Prostate gland (tissue), 2 donors: Measurements from ENCODE around the gene MIER2.

Experiments
- POLR2A ChIP-seq: fragments of 450-650 bp; IDR thresholded peaks from one replicate; pipeline ENCODE4 v1.6.1; 2016; ENCODE audit warnings: antibody characterized with exemption, mild to moderate bottlenecking
- TF ChIP-seq, protein P1 (sequence below), 4 experiments: fragments of 200-600 bp in 2 of 4; fragments of 450-650 bp in 2 of 4; sonication (generic) in 2 of 4; IDR thresholded peaks; 1 replicate in 3 of 4; 2 replicates in 1 of 4; pipeline ENCODE4 v1.5.1; 2016 to 2019; ENCODE audit warnings: antibody characterized with exemption in 4 of 4, mild to moderate bottlenecking in 2 of 4, moderate library complexity in 2 of 4

DNA sequence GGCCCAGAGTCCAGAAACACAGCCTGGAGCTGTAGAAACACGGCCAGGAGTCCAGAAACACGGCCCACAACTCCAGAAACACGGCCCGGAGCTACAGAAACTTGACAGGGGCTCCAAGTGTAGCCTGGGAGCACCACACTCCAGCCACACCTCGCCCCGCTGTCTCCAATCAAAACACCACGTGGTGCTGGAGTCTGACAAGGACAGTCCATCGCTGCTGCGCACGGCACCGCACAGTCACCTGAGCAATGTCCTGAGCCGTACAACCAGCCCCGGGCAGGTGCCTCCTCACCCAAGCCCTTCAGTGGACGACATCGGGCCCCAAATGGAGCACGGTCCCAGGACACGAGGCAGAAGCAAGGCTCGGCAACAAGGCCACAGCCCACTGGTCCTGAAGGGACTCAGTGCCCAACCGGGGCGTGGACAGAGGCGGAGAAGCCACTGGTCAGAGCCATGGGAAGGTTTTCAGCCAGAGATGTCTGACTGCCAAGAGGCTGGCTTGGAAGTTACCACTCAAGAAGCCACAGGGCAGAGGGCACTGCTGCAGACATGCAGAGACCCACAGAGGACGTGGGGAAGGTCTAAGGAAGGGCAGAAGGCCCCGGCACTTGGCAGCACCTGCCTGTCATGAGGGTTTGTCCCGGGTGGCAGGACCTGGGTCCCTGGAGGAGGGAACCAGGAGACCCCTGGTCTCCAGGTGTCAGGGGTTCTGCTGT is 33.7 kb downstream of the MIER2 start:
- TF ChIP-seq, protein P1, sequence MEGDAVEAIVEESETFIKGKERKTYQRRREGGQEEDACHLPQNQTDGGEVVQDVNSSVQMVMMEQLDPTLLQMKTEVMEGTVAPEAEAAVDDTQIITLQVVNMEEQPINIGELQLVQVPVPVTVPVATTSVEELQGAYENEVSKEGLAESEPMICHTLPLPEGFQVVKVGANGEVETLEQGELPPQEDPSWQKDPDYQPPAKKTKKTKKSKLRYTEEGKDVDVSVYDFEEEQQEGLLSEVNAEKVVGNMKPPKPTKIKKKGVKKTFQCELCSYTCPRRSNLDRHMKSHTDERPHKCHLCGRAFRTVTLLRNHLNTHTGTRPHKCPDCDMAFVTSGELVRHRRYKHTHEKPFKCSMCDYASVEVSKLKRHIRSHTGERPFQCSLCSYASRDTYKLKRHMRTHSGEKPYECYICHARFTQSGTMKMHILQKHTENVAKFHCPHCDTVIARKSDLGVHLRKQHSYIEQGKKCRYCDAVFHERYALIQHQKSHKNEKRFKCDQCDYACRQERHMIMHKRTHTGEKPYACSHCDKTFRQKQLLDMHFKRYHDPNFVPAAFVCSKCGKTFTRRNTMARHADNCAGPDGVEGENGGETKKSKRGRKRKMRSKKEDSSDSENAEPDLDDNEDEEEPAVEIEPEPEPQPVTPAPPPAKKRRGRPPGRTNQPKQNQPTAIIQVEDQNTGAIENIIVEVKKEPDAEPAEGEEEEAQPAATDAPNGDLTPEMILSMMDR (IDR thresholded peaks at IDR 0.05): no peak
- no peak for TF ChIP-seq POLR2A
